ENCODE measurements around the gene NAXD. TPM values are rescaled to one million over a fixed set of nuclear protein-coding genes. Genes with fewer than 3 reads are reported as not detected.

The NAXD gene
- total and polyA plus RNA-seq, 2 of the 4 experiments (the other 2 are of a cell fraction): 10.2 to 27.2 TPM

DNA sequence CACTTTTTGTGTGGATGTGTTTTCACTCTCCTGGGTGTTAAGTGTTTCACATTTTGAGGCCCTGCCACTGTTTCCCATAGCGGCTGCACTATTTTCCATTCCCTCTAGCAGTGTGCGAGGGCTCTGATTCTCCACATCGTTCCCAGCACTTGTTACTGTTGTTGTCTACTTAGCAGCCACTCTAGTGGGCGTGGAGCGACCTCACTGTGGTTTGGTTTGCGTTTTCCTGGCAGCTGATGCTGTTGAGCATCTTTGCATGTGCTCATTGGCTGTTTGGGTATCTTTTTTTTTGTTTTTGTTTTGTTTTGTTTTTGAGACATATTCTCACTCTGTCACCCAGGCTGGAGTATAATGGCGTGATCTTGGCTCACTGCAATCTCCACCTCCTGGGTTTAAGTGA, 14.4 kb downstream of the NAXD start:
- H4K5ac ChIP-seq (ENCODE audit: low read depth, low read length): no peak overlapping the region
- TF ChIP-seq, protein P1, sequence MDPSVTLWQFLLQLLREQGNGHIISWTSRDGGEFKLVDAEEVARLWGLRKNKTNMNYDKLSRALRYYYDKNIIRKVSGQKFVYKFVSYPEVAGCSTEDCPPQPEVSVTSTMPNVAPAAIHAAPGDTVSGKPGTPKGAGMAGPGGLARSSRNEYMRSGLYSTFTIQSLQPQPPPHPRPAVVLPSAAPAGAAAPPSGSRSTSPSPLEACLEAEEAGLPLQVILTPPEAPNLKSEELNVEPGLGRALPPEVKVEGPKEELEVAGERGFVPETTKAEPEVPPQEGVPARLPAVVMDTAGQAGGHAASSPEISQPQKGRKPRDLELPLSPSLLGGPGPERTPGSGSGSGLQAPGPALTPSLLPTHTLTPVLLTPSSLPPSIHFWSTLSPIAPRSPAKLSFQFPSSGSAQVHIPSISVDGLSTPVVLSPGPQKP (IDR thresholded peaks at IDR 0.05; ENCODE audit: borderline replicate concordance, low read depth, low read length): no peak
- no peak for TF ChIP-seq CHD1 (IDR thresholded peaks at IDR 0.05; ENCODE audit: low read depth, low read length)
- no peak for TF ChIP-seq RAD21 (IDR thresholded peaks at IDR 0.05; ENCODE audit: low read length)
- TF ChIP-seq BHLHE40 (IDR thresholded peaks at IDR 0.05; ENCODE audit: low read depth, low read length): no peak
- TF ChIP-seq MAZ (IDR thresholded peaks at IDR 0.05; ENCODE audit: borderline replicate concordance, low read depth, low read length): no peak
- no peak for TF ChIP-seq FOS (IDR thresholded peaks at IDR 0.05; ENCODE audit: low read depth, low read length)
- TF ChIP-seq USF2 (IDR thresholded peaks at IDR 0.05; ENCODE audit: low read depth, low read length): no peak
- TF ChIP-seq NFE2L2 (IDR thresholded peaks at IDR 0.05; ENCODE audit: low read depth, low read length): no peak
- no peak for TF ChIP-seq CEBPB (IDR thresholded peaks at IDR 0.05; ENCODE audit: low read depth, low read length)
- no peak for TF ChIP-seq SMC3 (IDR thresholded peaks at IDR 0.05; ENCODE audit: low read depth, low read length)
- TF ChIP-seq MAFK (IDR thresholded peaks at IDR 0.05; ENCODE audit: low read depth, low read length): no peak
- no peak for TF ChIP-seq CTCF (conservative IDR thresholded peaks at IDR 0.05; ENCODE audit: low read depth, low read length)
- TF ChIP-seq RFX5 (IDR thresholded peaks at IDR 0.05; ENCODE audit: low read depth, low read length): no peak
- no peak for TF ChIP-seq RCOR1 (IDR thresholded peaks at IDR 0.05; ENCODE audit: insufficient replicate concordance, low read length)
- no peak for TF ChIP-seq MXI1 (IDR thresholded peaks at IDR 0.05; ENCODE audit: borderline replicate concordance, low read depth, low read length)
- TF ChIP-seq POLR2A (IDR thresholded peaks at IDR 0.05; ENCODE audit: low read depth, low read length): no peak
- H2AK5ac ChIP-seq (ENCODE audit: low read depth, low read length): no peak overlapping the region
- BruUV-seq (replicated peaks): no TSS peak
- dilution Hi-C loops (cut with HindIII; ENCODE audit: low sequenced_read_pairs, unreplicated experiment): no loop called here
- no peak overlapping the region for H3K14ac ChIP-seq (replicated peaks; ENCODE audit: low read depth, low read length)
- ATAC-seq (ENCODE audit: low read depth) (no peak), DNase-seq (no peak)
- H2AK9ac ChIP-seq (replicated peaks; ENCODE audit: low read depth, low read length, poor library complexity): no peak overlapping the region
- no peak overlapping the region for H3K27ac ChIP-seq (ENCODE audit: insufficient read depth, low read length)
- H3K4me2 ChIP-seq (ENCODE audit: low read depth, low read length): no peak overlapping the region
- no peak overlapping the region for H3K4me3 ChIP-seq (ENCODE audit: insufficient read depth, low read depth, low read length)
- H3K9me1 ChIP-seq (ENCODE audit: insufficient read depth, low read length): peaks cover 26% of the 10 kb centered on the region
- H4K20me1 ChIP-seq (ENCODE audit: insufficient read depth, low read length): peaks cover 74% of the 10 kb centered on the region
- no peak overlapping the region for H3K23ac ChIP-seq (ENCODE audit: low read depth, low read length)
- no peak overlapping the region for H3K9ac ChIP-seq (ENCODE audit: low read depth, low read length)
- no peaks in the 10 kb centered on the region for H3K9me3 ChIP-seq (ENCODE audit: control insufficient read depth, insufficient read depth, low read length)
- H4K8ac ChIP-seq (ENCODE audit: low read depth in 2 of 2, low read length in 2 of 2): no peak overlapping the region
- H3K56ac ChIP-seq (ENCODE audit: extremely low read depth, insufficient read depth, low read length): no peak overlapping the region
- no peak overlapping the region for H2AFZ ChIP-seq (replicated peaks; ENCODE audit: low read length, poor library complexity)
- ChIA-PET POLR2A (ENCODE audit: unreplicated experiment) (no interaction called here), CTCF (interaction anchor here (0.6 kb wide), 1 partner anchor 21 kb away, joined by 3 read pairs; no protein-coding TSS in a partner anchor)
- peaks cover 42 to 81% of the 10 kb centered on the region in 2 experiments for H3K79me1 ChIP-seq (ENCODE audit: low read depth in 1 of 2, low read length in 2 of 2)
- H2BK5ac ChIP-seq (ENCODE audit: low read depth, low read length, poor library complexity, severe bottlenecking): no peak overlapping the region
- H3K4ac ChIP-seq (ENCODE audit: low read depth, low read length): no peak overlapping the region
- no peak overlapping the region for H3K18ac ChIP-seq (ENCODE audit: low read depth, low read length)
- H3K4me1 ChIP-seq (ENCODE audit: control insufficient read depth, insufficient read depth, low read length): peaks cover 5% of the 10 kb centered on the region; the same call in 1 of the 2 replicates
- H2BK120ac ChIP-seq (ENCODE audit: low read depth, low read length): no peak overlapping the region
- no peak overlapping the region for H2BK15ac ChIP-seq (ENCODE audit: low read depth, low read length)
- WGBS, 2 experiments (ENCODE audit: extremely low coverage in 2 of 2, insufficient read length in 1 of 2): no CpG with 5 or more reads among the region's 7 CpGs
- in situ Hi-C loops (cut with MboI; ENCODE audit: low sequenced_read_pairs): no loop called here
- H4K91ac ChIP-seq (ENCODE audit: insufficient read depth, low read depth, low read length): no peak overlapping the region
- no peaks in the 10 kb centered on the region for H3K27me3 ChIP-seq (ENCODE audit: control insufficient read depth, insufficient read depth, low read length)
- peaks cover 46% of the 10 kb centered on the region for H3K36me3 ChIP-seq (ENCODE audit: control insufficient read depth, insufficient read depth, low read length)
- intact Hi-C loops (cut with micrococcal nuclease): loop anchor here (10.0 kb wide), 1 partner anchor 665 kb away; no protein-coding TSS in a partner anchor
- H2BK20ac ChIP-seq (ENCODE audit: low read depth, low read length): no peak overlapping the region
